NCI-H510A treated with DMSO at 0.1 percent for 48 hours (cell line): ENCODE measurements around the gene SEC23IP.
A peak's percentile ranks its signal among the peaks of the same experiment; 100 is the strongest.
"Not testable (repeated sequence)": the region's sequence is repeated elsewhere in the genome, so short reads cannot be mapped to it uniquely, and the experiment has no call there.

Source experiments
- DNase-seq: peaks from one replicate; lab custom pipeline; 2025; lab: John Stamatoyannopoulos, UW

The SEC23IP gene

DNA sequence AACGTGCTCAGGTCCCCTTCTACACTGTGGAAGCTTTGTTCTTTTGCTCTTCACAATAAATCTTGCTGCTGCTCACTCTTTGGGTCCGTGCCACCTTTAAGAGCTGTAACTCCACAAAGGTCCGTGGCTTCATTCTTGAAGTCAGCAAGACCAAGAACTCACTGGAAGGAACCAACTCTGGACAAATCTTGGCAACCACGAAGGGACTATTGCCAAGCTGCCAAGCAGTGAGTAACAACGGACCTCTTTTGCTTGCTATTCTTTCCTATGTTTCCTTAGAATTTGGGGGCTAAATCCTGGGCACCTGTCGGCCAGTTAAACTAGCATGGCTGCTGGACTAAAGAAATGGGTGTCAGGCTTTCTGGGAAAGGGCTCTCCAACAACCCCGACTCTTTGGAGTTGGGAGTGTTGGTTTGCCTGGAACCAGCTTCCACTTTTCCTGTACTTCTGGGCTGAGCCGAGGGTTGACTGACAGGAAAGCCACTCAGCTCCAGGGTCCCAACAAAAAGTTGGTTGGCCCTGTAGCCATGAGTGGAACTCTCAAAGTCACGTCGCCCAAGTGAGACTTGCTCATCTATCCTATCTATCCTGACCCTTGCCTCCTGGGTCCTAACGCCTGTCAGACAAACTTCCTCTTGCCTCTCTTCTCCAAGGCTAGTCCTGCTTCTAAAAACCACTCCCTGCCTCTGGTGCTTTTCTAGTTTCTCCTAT is 8.5 kb upstream of the SEC23IP start:
- DNase-seq: not testable (repeated sequence)

DNA sequence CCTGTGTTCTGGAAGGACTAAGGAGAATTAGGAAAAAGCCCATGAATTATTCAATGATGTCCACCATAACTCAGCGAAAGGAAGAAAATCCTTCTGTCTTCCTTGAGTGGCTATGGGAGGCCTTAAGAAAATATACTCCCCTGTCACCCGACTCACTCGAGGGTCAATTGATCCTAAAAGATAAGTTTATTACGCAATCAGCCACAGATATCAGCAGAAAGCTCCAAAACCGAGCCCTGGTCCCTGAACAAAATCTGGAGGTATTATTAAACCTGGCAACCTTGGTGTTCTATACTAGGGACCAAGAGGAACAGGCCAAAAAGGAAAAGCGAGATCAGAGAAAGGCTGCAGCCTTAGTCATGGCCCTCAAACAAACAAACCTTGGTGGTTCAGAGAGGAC is 6.5 kb upstream of the SEC23IP start:
- not testable (repeated sequence) for DNase-seq

DNA sequence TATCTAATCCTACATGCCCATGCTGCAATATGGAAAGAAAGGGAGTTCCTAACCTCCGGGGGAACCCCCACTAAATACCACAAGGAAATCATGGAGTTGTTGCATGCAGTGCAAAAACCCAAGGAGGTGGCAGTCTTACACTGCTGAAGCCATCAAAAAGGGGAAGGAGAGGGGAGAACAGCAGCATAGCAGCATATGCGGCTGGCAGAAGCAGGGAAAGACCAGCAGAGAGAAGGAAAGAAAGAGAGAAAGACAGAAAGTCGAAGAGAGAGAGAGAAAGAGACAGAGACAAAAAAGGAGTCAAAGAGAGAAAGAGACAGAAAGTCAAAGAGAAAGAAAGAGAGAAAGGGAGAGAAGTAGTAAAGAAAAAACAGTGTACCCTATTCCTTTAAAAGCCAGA is 3.8 kb upstream of the SEC23IP start:
- not testable (repeated sequence) for DNase-seq

DNA sequence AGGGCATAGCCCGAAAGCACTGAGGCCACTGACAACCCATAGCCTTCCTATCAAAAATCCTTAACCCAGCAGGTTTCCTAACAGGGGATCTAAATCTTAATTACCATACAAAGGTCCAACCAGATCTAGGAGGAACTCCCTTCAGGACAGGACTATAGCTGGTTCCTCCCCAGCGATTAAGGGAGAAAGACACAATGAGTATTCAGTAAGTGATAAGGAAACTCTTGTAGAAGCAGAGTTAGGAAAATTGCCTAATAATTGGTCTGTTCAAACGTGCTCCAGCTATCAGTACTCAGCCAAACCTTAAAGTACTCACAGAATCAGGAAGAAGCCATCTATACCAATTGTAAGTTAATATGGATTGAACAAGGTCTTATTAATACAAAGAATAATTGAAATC is 3.3 kb upstream of the SEC23IP start:
- DNase-seq: not testable (repeated sequence)

DNA sequence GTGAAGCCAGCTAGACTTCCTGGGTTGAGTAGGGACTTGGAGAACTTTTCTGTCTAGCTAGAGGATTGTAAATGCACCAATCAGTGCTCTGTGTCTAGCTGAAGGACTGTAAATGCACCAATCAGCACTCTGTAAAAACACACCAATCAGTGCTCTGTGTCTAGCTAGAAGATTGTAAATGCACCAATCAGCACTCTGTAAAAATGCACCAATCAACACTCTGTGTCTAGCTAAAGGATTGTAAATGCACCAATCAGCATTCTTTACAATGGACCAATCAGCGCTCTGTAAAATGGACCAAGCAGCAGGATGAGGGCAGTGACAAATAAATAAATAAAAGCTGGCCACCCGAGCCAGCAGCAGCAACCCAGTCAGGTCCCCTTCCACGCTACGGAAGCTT is 2.2 kb upstream of the SEC23IP start:
- not testable (repeated sequence) for DNase-seq

DNA sequence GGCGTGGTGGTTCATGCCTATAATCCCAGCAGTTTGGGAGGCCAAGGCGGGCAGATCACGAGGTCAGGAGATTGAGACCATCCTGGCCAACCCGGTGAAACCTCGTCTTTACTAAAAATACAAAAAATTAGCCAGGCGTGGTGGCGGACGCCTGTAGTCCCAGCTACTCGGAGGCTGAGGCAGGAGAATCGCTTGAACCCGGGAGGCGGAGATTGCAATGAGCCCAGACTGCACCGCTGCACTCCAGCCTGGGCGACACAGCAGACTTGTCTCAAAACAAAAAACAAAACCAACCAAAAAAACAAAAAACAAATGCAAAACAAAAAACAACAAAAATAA is 712 bp upstream of the SEC23IP start:
- peak; percentile 36 for DNase-seq

DNA sequence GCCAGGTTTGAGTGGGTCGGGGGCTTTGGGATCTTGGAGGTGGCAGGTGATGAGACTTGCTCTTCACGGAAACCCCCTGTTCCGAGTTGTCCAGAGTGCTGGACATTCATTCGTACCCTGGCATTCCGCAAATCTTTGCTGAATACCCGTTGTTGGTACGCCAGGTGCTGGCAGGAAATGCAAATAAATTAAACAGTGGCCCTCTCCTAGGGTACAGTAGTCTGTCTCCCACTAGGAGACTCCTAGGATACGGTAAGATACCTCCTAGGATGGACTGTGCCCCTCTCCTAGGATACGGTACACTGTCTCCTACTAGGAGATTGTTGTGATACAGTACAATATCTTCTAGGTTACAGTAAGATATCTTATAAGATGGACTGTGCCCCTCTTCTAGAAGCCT is 544 bp downstream of the SEC23IP start:
- no peak for DNase-seq

DNA sequence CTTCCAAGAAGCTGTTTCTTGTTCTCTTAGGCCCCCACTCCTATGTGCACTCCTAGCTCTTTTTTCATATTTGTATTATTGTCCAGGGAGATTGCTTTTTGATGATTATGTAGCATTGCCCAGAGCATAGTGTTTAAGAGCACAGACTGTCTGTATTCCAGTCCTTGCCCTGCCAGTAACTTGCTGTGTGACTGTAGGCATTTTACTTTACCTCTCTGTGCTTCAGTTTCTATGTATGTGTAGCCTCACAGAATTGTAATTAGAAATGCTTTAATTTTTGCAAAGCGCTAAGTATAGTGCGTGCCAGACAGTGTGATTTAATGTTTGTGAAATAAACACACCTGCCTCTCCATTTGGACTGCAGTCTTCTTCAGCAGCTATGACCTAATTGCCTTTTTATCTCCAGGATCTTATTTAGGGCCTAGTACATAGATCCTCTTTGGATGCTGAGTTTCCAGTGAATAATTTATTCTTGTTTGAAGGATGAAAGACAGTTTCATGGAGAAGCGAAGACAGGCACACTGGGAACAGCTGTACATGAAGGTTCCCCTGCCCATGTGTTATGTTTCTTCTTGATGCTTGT is 1.4 kb downstream of the SEC23IP start:
- no peak for DNase-seq

DNA sequence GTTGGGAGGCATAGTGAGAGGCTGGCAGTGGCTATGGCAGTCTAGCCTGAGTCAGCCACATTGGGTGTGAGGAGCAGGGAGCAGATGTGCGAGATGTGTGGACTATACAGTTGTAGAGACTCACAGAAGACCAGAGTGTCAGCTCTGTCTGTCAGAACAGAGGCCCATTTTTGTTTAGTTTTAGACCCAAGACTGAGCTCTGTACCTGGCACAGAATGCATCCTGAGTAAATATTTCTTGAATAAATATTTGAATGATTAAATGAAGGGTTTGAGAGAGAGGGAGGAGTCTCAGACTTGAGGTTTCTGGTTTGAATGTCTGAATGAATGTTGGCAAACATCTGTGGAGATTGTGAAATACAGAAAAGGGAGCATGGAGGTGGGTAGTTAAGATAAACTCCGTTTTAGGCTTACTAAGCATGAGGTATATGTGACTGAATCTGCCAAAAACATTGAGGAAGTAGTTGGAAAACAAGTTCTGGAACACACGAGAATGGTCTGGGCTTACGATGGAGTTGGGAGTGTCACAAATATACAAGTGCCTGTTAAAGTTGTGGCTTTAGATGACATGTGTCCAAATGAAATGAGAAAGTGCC is 3.6 kb downstream of the SEC23IP start:
- no peak for DNase-seq

DNA sequence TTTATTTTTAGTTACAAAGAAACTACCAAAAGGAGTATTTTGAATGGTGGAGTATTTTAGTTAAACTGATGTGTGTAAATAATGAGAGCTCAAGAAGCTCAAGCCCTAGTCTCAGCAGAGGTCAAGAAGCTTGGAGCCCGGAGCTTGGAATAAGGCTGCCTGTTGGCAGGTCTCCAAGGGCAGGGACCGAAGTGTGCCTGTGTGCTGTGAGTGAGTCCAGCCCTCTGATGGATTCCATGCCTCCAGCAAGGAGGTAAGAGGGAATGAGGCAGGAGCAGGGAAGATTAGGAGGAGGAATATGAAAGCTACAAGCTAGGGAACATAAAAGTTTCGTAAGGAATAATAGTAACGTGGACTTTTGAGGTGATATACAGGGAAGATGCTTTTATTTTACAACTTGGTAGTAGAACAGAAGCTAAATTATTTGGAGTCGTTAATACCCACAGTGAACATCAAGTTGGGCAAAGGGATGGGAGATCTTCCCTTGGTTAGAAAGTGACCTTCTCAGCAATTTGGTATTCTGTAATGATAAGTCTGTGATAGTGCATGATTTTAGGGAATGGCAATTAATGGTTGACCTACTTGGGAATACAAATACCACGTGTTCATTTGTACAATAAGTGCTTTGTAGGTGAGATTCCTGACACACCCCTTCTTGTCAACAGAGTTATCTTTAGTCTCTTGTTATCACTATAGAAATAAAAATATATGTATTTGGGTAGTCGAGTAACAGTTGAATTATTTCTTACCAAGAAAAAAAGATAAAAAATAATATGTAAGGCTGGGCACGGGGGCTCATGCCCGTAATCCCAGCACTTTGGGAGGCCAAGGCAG is 4.6 kb downstream of the SEC23IP start:
- no peak for DNase-seq

DNA sequence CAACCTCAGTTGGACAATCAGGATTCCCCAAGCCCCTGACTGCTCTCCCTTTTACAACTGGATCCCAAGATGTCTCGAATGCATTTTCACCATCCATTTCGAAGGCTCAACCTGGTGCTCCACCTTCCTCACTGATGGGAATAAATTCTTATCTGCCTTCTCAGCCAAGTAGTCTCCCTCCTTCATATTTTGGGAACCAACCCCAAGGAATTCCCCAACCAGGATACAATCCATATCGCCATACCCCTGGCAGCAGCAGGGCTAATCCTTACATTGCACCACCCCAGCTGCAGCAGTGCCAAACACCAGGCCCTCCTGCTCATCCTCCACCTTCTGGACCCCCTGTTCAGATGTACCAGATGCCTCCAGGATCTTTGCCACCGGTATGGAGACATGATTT is 6.0 kb downstream of the SEC23IP start:
- DNase-seq: no peak

DNA sequence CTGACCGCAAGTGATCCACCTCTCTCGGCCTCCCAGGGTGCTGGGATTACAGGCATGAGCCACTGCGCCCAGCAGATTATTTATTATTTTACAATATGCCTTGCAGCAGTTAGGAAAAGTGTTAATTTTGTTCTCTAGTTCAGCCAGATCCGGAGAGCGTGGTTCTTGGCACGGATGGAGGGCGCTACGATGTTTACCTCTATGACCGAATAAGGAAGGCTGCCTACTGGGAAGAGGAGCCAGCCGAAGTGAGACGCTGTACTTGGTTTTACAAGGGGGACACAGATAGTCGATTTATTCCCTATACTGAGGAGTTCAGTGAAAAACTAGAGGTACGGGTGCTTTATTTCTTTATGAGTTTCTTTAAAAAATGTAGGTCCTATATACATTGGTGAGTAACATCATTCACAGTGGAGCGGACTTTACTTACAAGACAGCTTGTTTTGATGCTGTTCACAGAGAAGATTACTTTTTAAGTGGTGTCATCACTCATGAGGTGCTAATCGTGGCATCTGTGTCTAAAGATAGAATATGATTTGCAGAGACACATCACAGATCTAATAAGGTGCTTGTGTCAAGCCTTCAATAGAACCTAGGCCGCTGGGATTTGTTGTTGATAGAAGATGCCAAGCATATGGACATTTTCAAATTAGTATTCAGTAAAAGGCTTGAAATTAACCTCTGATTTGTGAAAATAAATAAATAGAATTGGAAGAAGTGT is 11.6 kb downstream of the SEC23IP start:
- DNase-seq: no peak

DNA sequence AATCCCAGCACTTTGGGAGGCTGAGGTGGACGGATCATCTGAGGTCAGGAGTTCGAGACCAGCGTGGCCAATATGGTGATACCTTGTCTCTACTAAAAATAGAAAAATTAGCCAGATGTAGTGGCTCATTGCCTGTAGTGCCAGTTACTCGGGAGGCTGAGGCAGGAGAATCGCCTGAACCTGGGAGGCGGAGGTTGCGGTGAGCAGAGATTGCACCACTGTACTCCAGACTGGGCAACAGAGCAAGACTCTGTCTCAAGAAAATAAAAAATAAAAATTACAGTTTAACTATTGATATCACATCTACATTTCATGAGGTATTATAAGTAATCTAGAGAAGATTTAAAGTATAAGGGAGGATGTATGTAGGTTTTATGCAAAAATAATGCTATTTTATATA is 15.2 kb downstream of the SEC23IP start:
- not testable (repeated sequence) for DNase-seq

DNA sequence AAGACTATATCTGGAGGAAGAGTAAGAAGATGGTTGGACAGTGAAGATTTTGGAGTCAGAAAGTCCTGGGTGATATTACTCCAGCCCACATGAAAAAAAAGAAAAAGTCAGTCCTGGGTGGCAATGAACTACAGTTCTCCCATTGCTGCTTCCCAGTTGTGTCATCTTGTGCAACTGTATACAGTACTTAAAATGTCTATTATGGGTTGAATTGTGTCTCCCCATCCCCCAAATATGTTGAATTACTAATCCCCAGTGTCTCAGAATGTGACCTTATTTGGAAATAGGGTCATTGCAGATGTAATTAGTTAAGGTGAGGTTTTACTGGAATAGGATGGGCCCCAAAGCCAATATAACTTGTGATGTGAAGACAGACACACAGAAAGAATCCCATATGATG is 15.6 kb downstream of the SEC23IP start:
- no peak for DNase-seq

DNA sequence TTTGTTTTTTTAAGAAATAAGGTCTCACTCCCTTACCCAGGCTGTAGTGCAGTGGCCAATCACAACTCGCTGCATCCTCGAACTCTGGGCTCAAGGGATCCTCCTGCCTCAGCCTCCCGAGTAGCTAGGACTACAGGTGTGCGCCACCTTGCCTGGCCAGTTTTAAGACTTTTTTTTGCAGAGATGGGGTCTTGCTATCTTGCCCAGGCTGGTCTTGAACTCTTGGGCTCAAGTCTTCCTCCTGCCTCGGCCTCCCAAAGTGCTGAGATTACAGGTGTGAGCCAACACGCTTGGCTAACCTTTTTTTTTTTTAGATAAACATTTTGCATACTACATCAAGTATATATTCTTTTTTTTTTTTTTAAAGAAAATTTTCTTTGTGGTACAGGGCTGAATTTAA is 18.2 kb downstream of the SEC23IP start:
- DNase-seq: no peak

DNA sequence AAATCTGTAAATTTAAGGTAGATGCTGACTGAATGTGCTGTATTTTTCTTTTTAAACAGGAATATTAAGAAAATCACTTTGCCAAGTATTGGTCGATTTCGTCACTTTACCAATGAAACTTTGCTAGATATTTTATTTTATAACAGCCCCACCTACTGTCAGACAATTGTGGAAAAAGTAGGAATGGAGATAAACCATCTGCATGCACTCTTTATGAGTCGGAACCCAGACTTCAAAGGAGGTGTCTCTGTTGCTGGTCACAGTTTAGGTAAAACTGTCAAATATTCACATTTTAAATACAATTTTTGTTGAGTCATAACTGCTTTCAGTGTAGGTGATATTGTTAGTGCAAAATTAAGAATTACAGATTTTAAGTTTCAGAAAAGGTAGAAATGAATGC is 25.2 kb downstream of the SEC23IP start:
- DNase-seq: no peak

DNA sequence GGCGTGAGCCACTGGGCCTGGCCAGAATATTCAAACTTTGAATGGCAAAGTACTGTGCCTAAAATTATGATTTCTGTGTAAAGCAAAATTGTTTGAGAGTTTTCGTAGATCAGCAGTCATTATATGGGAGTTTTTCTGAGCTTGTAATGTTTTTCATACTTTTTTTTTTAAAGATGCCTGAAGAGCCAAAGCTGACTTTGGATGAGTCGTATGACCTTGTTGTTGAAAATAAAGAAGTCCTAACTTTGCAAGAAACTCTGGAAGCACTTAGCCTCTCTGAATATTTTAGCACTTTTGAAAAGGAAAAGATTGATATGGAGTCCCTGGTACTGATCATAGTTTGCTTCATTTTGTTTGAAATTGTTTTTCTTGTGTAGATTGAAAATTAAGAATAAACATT is 26.7 kb downstream of the SEC23IP start:
- DNase-seq: no peak

DNA sequence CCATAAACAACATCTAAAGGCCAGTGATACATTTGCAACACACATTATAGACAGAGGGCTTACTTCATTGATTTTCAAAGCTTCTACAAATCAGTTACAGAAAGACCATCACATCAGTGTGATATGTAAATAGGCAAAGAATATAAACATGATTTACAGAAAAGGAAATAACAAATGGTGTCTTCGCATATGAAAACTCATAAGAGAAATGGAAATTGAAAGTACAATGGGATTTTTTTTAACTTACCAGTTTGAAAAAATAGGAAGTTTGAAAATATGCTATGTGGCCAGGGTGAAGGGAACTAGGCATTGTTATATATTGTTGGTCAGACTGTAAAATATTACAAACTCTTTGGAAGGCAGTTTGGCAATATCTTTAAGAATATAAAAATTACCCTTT is 27.3 kb downstream of the SEC23IP start:
- no peak for DNase-seq

DNA sequence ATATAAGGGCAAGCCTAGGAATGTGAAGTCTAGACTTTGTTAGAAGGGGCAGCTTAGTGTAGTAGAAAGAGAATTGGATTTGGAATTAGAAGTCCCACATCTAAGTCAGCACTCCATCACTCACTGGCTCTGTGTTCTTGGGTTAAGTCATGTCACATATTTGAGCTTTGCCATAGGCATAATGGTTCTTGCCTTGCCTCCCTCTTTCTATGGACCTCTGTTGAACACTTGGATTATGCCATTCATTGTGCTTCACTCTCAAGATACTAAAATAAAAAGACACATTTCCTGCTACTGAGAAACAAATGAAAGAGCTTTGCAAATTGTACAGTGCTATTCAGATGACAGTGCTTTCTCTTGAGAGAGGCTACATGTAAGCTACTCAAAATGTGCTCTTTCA is 35.9 kb downstream of the SEC23IP start:
- no peak for DNase-seq

DNA sequence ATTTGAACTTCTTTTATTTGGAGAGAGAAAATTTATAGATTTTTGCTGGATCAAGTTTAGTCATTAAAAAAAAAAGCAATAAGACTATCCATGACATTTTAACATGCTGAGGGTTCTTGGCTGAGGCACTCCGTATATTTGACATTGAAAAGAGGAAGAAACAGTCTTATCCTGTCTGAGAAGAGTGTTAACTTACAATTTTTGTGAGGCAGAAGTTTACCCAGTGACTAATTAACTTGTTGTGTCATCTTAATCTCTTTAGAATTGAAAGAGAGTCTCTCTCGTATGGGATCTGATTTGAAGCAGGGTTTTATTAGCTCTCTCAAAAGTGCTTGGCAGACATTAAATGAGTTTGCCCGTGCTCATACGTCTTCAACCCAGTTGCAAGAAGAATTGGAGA is 39.3 kb downstream of the SEC23IP start:
- DNase-seq: no peak

DNA sequence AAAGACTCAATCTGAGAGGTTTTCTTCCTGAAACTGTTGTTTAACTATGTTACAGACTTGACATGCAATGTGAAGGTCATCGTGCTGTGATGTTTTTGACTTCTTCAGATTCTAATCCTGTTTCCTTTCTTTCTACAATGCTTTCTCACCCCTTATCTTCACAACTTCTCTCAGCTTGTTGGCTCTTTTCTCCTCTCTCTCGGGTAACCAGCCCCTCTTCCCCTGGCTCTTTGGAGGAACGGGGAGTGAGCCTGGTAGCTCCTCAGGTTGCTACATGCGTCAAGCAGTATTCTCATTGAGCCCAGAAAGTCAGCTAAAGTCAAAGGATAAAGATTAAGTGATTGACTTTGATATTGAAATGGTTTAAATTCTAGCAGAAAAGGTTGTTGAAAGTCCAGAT is 40.1 kb downstream of the SEC23IP start:
- no peak for DNase-seq

DNA sequence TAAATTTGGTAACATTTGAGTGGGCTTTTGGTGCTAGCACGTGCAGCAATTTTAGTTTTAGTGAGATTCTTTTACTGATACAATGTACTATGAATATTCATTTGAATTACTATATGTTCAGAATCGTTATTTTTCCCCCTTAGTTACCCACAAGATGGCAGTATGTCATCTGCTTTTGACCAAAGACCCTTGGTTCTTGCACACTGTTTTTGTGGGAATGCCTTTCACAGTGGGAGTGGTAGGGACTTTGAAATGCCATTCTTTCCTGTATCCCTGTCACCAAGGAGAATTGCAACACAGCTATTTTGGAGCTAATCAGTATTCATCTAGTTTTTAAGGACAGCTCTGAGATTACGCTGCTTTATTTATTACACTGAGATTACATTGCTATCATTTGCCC is 40.6 kb downstream of the SEC23IP start:
- DNase-seq: peak; percentile 51
